ENCODE results near the gene NRTN.

DNA sequence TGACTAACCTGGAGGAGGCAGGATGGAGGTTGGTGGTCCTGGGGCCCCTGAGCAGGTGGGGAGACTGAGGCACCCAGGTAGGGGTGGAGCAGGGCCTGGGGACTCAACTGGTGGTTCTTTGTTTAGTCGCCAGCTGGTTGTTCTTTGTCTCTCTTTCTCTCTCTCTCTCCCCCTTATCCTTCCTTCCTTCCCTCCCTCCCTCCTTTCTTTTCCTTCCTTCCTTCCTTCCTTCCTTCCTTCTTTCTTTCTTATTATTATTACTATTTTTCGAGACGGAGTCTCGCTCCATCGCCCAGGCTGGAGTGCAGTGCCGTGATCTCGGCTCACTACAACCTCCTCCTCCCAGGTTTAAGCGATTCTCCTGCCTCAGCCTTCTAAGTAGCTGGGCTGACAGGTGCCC is 6.6 kb upstream of the NRTN start:
- no peak for TF ChIP-seq POLR2A (IDR thresholded peaks at IDR 0.05)
- TF ChIP-seq, protein P1, sequence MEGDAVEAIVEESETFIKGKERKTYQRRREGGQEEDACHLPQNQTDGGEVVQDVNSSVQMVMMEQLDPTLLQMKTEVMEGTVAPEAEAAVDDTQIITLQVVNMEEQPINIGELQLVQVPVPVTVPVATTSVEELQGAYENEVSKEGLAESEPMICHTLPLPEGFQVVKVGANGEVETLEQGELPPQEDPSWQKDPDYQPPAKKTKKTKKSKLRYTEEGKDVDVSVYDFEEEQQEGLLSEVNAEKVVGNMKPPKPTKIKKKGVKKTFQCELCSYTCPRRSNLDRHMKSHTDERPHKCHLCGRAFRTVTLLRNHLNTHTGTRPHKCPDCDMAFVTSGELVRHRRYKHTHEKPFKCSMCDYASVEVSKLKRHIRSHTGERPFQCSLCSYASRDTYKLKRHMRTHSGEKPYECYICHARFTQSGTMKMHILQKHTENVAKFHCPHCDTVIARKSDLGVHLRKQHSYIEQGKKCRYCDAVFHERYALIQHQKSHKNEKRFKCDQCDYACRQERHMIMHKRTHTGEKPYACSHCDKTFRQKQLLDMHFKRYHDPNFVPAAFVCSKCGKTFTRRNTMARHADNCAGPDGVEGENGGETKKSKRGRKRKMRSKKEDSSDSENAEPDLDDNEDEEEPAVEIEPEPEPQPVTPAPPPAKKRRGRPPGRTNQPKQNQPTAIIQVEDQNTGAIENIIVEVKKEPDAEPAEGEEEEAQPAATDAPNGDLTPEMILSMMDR (IDR thresholded peaks at IDR 0.05), result no peak

Measured in adrenal gland (tissue), 5 donors.